OCI-LY3 (cell line): ENCODE results near the gene DCTN5.

Experiments used
- CTCF ChIP-seq: fragments of 200-600, 300-600 bp; sonication (generic); IDR thresholded peaks from 2 replicates; pipeline ENCODE4 v1.5.1; 2014; ENCODE audit warnings: antibody characterized with exemption, low read length, low read depth
- EZH2phosphoT487 ChIP-seq: fragments of 200-600 bp; shearing (Covaris generic); IDR thresholded peaks from 2 replicates; pipeline ENCODE4 v1.6.1; 2018; ENCODE audit warnings: antibody characterized with exemption, mixed run types, low read depth

GRCh38 chr16:23667355-23667659 lies 26.0 kb downstream of the DCTN5 start:
- no peak for TF ChIP-seq CTCF
- TF ChIP-seq EZH2phosphoT487, result no peak
